CD4-positive, alpha-beta T cell treated with Interferon alpha-2 for 1 hour (primary cell): Measurements from ENCODE around the gene CNST.
"Not testable (repeated sequence)": the region's sequence is repeated elsewhere in the genome, so short reads cannot be mapped to it uniquely, and the experiment has no call there.

Experiments
- DNase-seq, 2 donors: peaks; one replicate each; pipeline ENCODE4 v3.0.0-alpha.2; 2020 to 2022

CNST gene

DNA sequence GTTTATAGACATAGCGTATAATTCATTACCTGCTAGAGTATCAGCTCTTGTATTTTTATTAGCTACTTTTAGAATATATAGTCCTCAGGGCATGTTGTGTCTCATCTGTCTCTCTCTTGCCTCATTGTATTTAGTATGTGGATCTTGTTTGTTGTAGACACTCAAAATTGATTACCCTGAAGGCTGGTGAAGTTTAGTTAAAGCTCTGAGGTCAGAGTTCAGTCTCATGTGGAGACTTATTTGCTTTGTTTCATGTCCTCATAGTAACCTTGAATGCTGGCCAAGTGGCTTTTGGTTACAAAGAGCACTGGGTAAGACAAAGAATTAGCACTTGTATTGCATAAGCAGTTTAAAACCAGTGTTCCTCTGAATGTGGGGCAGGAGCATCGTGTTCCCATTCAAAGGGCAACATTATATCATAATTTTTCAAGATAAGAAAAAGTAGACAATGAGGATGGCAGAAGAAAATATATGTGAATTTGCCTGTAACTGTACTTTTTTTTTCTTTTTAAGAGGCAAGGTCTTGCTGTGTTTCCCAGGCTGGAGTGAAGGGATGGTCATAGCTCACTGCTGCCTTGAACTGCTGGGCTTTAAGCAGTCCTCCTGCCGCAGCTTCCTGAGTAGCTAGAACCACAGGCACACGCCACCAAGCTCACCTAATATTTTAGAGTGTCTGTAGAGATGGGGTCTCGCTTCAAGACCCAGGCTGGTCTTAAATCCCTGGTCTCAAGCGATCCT, 17.4 kb downstream of the CNST start:
- DNase-seq, result no peak

DNA sequence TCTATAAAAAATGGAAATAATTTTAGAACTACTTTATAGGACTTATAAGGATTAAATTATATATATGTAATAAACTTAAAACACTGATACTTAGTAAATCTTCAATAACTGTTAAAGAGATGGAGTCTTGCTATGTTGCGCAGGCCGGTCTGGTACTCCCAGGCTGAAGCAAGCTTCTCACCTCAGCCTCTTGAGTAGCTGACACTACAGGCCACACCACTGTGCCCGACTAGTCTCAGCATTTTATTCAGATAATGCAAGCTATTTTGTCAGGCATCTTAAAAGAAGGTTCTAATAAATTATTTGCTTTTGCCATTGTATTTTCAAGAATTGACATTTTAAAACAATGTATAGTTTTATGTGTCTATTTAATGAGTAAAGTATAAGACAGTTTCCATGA, 20.8 kb downstream of the CNST start:
- DNase-seq, result no peak

DNA sequence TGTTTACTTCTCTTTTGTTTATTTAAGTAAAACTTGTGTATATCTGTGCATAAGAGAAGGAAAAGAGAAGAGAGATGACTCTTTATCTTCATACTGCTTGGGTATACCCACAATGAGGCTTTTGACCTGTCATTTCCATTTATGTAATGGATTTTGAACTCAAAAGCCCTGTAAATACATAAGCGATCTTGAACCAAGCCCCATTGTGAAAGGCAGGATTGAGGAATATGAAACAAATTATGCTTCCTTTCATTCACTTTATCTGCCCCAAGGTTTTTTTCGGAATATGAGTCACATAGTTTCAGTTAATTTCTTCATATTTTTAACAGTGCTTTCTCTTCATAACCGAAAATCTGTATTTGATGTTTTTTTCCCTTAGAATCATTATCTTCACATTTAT, 21.4 kb downstream of the CNST start:
- DNase-seq, result no peak

DNA sequence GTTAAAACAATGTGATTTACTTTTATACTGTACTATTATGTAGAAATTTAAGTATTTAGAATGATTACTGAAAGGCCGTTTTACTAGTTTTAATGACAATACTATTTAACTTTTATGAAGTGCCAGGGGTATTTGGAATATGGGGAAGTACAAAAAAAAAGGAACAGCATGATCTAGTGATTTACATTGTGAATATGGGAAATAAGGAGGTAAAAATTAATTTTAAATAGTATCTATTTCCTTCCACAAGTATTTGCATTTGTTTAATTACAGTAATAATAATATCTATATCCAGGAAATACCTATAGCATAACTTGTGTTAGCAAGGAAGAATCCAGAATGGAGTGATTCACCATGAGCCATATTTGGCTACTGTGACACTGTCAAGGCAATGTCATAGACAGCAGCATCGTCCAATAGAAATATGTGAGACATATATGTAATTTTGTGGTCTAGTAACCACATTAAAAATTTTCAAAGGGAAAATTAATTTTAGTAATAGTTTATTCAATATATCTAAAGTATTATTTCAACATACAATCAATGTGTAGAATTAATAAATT, 22.0 kb downstream of the CNST start:
- DNase-seq, result no peak

DNA sequence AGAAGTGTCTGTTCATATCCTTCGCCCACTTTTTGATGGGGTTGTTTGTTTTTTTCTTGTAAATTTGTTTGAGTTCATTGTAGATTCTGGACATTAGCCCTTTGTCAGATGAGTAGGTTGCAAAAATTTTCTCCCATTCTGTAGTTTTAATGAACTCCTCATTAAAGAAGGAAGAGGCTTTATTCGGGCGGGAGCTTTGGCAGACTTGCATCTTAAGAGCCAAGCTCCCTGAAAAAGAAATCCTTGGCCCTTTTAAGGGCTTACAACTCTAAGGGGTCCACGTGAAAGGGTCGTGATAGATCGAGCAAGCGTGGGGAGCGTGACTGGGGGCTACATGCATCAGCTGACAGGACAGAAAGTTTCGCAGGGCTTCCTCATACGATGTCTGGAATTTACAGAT, 23.7 kb downstream of the CNST start:
- not testable (repeated sequence) for DNase-seq

DNA sequence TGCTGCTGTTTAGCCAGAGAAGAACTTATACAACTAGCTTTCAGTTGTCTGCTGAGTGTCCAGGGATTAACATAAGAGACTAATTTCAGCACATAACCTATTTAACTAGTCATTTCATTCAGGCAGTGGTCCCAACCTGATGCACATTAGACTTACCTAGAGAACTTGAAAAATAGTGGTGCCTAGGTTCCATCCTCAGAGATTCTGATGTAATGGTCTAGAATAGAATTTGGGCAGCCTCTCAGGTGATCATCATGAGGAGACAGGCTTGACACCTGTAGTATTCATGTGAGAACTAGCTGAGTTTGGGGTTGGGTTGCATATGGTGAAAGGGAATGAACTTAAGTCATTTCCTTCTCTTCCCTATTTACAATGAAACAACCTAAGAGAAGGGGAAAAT, 24.8 kb downstream of the CNST start:
- DNase-seq, result no peak

DNA sequence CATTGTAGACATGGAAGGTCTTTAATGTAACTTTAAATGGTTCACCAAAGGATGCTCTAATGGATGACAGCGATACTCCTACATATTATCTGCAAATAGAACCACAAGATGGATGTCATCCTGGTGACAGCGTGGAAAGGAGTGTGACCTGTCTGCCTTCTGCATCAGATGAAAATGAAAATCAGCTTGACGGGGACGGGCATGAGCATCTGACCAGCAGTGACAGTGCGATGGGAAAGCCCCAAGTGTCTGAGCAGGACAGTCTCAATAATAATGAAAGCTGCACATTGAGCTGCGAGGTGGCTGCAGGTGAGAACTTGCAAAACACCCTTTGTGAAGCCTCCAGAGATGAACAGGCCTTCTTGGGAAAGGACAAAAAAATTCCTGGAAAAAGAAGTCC, 25.2 kb downstream of the CNST start:
- DNase-seq, result no peak

DNA sequence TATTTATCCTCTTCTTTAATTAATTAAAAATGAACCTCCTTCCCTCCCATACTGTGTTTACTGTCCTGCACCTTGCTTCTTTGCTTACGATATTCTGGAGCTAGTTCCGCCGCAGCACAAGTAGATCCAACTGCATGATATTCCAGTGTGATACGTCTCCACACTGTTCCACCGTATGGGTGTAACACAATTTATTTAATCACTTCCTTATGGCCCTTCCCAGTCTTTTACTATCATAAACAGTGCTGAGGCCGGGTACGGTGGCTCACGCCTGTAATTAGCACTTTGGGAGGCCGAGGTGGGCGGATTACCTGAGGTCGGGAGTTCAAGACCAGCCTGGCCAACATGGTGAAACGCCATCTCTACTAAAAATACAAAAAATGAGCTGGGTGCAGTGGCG, 25.7 kb downstream of the CNST start:
- no peak for DNase-seq

DNA sequence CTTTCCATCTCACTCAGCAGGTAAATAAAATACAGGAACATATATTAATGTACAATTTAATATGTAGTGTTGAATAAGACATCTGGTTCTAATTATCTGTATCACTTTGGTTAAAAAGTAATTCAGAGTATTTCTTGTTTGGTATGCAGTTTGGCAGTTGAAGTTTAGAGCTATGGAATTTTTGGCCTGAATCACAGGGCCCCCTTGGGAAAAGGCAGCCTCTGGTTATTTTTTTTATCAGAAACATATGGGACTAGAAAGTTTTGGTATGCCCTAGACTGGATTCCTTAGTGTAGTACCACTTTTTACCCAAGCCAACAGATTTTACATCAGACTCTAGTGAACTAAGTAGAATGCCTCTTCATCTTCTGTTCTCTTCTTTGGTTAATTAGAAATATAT, 26.4 kb downstream of the CNST start:
- no peak for DNase-seq

DNA sequence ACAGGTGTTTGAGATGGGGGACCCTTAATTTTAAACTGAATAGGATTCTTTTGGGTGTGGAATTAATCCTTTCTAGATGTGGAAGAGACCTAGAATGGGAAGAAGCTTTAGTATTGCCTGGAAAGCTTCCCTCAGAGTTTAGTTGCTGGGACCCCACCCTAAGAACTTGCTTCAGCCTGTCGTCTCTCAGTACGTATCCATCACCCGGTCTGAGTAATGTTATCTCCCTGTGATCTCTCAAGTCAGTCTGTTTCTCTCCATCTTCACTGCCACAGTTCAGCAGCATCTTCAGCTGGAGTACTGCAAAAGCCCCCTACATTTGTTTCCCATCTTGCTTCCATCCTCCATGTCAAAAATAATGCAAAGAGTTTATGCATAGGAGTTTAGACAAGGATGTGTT, 28.9 kb downstream of the CNST start:
- no peak for DNase-seq

DNA sequence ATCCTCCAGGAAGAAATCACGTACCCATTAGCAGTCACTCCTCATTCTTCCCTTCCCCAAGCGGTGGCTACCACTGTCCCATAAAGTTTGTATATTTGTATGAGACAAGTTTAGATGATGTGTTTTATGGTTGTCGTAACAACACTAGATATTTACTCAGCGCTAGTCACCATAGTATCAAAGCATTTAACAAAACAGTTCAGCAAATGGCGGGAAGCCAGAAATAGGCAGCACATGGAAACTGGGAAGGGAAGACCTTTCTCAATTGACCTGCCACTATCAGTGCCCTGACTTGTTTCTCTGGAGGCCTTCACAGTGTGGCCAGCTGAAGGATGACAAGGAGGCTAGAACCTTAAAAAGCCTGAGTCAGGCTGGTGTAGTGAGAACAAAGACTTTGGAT, 31.1 kb downstream of the CNST start:
- DNase-seq, result no peak

DNA sequence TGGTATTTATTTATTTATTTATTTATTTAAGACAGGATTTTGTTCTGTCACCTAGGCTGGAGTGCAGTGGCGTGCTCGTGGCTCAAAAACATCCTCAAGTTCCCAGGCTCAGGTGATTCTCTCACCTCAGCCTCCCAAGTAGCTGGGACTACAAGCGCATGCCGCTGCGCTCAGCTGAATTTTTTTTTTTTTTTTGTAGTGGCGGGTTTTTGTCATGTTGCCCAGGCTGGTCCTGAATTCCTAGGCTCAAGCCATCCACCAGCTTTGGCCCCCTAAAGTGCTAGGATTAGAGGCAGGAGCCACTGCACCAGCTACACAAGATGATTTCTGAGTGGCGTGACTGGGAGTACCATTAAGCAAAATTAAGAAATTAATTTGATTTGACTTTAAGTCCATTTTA, 31.7 kb downstream of the CNST start:
- no peak for DNase-seq

DNA sequence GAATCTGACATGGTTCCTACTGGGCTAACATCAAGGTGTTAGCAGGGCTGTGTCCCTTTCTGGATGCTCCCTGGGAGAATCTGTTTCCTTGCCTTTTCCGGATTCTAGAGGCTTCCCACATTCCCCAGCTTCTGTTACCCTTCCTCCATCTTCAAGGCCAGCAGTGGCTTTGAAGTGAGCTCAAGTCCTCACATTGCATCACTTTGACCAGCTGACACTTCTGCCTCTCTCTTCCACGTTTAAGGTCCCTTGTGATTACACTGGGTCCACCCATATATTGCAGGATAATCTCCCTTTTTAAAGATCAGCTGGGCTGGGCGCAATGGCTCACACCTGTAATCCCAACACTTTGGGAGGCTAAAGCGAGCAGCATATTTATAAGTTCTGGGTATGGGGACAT, 33.1 kb downstream of the CNST start:
- no peak for DNase-seq

DNA sequence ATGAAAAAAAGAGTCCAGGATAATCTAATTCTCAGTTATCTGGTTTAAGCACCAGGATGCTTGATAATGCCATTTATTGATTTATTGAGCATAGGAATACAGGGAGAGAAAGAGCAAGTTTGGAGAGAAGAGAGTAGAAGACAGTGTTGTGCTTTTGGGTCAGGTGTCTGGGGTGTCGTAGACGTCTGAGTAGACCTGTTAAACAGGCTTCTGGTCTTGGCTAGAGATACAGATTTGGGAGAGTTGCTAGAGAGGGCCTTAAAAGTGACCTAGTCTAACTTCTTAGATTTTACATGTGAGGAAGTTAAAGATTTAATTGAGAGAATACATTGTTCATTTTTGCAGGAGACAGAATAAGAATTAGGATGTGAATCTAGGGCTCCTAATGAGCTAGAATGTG, 34.3 kb downstream of the CNST start:
- DNase-seq, result no peak

DNA sequence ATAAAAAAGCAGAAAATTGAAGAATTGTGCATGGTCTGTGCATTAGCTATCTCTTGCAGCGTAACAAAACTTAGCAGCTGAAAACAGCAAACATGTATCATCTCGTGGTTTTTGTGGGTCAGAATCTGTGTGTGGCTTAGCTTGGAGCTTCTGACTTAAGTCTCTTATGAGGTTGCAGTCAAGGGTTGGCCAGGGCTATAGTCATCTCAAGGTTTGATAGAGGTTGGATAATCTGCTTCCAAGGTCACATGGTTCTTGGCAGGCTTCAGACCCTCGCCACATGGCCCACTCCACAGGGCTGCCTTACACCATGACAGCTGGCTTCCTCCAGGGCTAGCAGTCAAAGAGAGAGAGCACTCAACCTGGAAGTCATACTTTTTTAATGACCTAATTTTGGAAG, 35.9 kb downstream of the CNST start:
- DNase-seq, result peak in 1 of 2 donors; percentile 9

DNA sequence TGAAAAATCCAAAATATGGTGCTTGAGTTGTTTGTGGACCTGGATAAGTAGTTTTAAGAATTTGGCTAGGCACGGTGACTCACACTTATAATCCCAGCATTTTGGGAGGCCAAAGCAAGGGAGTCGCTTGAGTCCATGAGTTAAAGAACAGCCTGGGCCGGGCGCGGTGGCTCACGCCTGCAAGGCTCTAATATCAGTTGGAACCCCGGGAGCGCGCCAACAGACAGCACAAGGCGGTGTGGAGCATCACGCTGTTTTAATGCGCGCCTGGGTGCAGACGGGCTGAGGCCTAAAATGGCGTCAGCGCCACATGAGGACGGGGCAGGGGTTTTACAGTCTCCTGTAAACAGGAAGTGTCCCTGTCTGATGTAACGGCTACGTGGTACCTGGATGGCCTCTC, 39.0 kb downstream of the CNST start:
- not testable (repeated sequence) for DNase-seq

DNA sequence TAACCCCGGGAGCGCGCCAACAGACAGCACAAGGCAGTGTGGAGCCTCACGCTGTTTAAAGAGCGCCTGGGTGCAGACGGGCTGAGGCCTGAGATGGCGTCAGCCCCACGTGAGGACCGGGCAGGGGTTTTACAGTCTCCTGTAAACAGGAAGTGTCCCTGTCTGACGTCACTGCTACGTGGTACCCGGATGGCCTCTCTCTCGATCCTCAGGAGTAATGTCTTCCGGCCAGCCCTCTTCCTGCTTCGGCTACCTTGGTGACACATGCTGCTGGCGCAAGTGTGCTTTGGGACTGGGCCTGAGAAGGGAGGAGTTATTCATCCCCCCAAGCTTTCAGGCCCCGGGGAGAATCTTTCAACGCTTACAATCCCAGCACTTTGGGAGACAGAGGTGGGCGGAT, 41.2 kb downstream of the CNST start:
- DNase-seq, result peak in 1 of 2 donors; percentile 13

DNA sequence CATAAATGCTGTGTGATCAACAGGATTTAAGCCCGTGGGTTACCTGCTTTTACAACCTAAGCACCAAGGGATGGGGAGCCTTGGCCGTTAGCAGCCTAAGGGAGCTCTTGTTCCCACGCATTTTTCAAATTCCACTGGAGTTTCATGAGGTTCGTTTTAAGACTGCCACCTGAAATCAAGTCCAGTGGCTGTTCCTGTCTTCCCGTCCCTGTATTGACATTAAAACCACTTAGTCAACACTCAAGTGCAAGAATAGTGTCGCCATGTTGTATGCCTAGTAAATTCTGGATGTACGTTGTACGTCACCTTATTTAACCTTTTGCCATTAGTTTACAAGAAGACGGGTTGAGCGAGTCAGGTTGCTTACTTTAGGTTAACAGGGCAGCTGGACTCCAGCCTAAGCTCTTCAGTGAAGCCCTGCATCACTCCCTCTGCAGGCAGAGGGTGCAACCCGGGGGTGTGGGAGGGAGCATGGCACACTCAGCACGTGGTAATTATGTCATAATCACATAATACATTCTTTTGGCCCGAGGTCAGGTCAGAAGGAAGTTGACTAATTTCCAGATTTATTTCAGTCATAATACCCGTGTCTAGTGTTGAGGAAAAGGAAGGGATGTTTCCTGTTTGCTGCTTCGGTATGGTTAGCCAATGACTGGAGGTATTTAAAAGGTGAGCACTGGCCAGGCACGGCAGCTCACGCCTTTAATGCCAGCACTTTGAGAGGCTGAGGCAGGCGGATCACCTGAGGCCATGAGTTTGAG, 42.5 kb downstream of the CNST start:
- DNase-seq, result peak; percentile 12 to 52

DNA sequence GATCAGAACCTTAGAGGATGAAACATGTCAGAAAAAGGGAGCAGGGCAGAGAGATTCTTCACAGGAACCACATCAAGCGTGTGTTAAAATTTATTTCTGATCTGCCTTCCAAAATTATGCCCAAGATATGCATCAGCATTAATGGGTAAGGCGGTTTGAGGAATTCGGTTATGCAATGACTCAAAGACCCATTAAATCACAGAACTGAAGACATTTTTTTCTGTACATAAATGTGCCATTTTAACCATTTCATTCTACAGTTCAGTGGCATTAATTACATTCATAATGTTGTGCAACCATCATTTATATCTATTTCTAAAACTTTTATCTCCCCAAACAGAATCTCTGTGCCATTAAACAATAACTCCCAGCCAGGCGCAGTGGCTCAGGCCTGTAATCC, 43.4 kb downstream of the CNST start:
- no peak for DNase-seq

DNA sequence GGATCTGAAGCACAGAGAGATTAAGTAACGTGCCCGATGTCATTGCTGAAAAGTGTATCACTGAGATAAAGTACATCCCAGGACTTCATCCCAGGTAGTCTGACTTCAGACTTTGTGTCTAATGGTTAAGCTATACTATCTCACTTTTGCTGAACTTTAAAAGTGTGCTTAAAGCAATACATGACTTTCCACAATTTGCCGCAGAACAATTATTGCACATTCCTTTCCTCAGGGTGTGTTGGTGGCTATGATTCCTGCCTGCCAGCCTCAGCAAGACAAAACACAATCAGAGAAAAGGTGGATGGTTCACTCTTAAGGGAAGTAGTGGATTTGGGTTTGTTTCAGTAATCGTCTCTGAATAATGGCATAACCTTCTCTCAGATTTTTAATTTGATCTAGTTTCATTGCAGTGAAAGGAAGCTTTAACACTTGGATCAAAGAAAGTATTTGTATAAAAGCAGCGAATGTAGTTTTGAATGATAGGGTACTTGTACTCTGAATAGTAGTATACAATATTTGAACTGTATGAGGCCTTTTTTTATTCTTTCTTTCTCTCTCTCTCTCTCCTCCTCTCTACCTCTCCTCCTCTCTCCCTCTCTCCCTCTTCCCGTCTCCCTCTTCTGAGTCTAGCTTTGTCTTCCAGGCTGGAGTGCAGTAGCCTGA, 47.0 kb downstream of the CNST start:
- DNase-seq, result no peak

DNA sequence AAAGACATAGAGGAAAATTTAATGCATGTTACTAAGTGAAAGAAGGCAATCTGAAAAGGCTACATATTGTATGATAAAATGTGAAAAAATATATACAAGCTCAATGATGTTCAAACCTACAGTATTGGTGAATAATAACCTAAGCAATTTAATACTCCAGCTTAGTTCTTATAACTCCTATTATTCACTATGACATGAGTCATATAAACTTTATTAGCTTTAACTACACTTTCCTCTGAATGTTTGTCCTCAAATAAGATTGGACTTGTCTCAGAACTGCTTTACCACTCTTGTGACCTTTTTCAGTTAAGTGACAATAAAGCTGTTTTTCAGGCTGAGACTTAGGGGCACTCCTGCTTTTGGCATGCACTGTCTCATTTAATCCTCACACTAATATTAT, 50.9 kb downstream of the CNST start:
- DNase-seq, result no peak

DNA sequence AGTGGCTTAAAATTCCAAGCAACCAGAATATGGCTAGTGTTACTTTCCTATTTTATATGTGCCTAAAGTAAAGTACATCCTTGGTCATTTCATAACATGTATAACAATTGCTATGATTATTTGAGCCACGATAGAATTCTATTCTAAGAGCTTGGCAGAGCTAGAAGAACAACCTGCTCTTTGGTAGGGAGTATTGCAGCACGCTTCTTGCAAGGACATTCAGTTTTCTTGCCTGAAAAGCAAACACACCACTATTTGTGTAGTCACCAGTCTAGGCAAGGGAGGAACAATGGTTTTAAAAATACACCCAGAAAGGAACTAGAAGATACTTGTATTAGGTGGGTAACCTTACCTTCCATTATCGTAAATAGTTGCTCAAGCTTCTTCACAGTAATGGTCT, 51.5 kb downstream of the CNST start:
- DNase-seq, result no peak

DNA sequence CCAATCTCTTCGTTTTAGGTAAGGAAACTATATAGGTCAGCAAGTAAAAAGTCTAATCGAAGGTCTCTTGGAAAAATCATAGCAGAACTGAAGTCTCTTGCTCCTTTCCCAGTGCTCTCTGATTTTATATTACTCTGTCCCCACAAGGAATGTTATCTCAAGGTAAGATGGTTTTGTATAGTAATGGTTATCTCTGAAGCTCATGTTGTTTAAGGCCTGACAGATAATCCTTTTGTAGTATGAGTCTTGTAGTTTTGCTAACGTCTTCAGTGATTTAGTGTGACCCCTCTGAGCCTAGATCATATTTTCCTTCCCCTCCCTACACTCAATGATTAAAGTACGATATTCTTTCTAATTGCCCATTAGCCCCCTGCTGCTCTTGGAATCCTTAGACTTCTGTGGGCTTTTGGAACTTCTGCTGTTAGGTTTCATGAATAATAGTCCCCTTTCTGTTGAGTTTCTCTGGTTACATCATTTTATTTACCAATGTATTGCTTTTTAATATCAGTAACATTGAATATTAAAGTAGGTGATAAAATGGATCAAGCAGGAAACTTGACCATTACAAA, 52.1 kb downstream of the CNST start:
- no peak for DNase-seq
